MM.1S (cell line): Measurements from ENCODE around the gene BSN.

Source experiments
- DNase-seq: peaks from one replicate; pipeline ENCODE4 v3.0.0-alpha.2; 2015
- H2AFZ ChIP-seq: fragments of 300-600 bp; sonication (generic); 2 replicates; pipeline ENCODE4 v1.6.0; 2016; ENCODE audit warnings: antibody characterized with exemption, low read length
- H3F3A ChIP-seq: fragments of 300-600 bp; sonication (generic); 2 replicates; pipeline ENCODE4 v1.6.1; 2016; ENCODE audit warnings: mild to moderate bottlenecking, antibody characterized with exemption, low read length, moderate library complexity, mixed read lengths; ENCODE audit not compliant: insufficient read depth
- H3K27ac ChIP-seq: fragments of 300-600 bp; sonication (generic); 2 replicates; pipeline ENCODE4 v1.5.1; 2016; ENCODE audit warnings: mild to moderate bottlenecking, low read length
- H3K27me3 ChIP-seq: fragments of 300-600 bp; sonication (generic); replicated peaks from 2 replicates; pipeline ENCODE4 v1.6.0; 2016; ENCODE audit warnings: low read length; ENCODE audit not compliant: insufficient read depth
- H3K36me3 ChIP-seq: fragments of 300-600 bp; sonication (generic); replicated peaks from 2 replicates; pipeline ENCODE4 v1.6.1; 2016; ENCODE audit warnings: mild to moderate bottlenecking, low read length, mixed read lengths; ENCODE audit not compliant: insufficient read depth
- H3K4me1 ChIP-seq: fragments of 300-600 bp; sonication (generic); 2 replicates; pipeline ENCODE4 v1.6.1; 2016; ENCODE audit warnings: low read length, mixed read lengths
- H3K4me2 ChIP-seq: fragments of 300-600 bp; sonication (generic); 2 replicates; pipeline ENCODE4 v1.6.0; 2016; ENCODE audit warnings: low read depth, low read length
- H3K4me3 ChIP-seq: fragments of 300-600 bp; sonication (generic); 2 replicates; pipeline ENCODE4 v1.5.1; 2016; ENCODE audit warnings: low read length, mixed read lengths
- H3K79me2 ChIP-seq: fragments of 300-600 bp; sonication (generic); 2 replicates; pipeline ENCODE4 v1.6.1; 2016; ENCODE audit warnings: mixed run types, low read length, mixed read lengths
- H3K9ac ChIP-seq: fragments of 300-600 bp; sonication (generic); 2 replicates; pipeline ENCODE4 v1.6.1; 2016; ENCODE audit warnings: low read length, mixed read lengths
- H3K9me2 ChIP-seq: fragments of 300-600 bp; sonication (generic); replicated peaks from 2 replicates; pipeline ENCODE4 v1.6.1; 2016; ENCODE audit warnings: mild to moderate bottlenecking, low read length, mixed read lengths; ENCODE audit not compliant: insufficient read depth
- H3K9me3 ChIP-seq: fragments of 300-600 bp; sonication (generic); replicated peaks from 2 replicates; pipeline ENCODE4 v1.6.1; 2016; ENCODE audit warnings: mild to moderate bottlenecking, low read length, mixed read lengths; ENCODE audit not compliant: insufficient read depth
- H4K20me1 ChIP-seq: fragments of 300-600 bp; sonication (generic); 2 replicates; pipeline ENCODE4 v1.6.1; 2016; ENCODE audit warnings: mild to moderate bottlenecking, low read length, moderate library complexity, mixed read lengths; ENCODE audit not compliant: insufficient read depth
- CTCF ChIP-seq: fragments of 300-600 bp; sonication (generic); IDR thresholded peaks from 2 replicates; pipeline ENCODE4 v1.5.1; 2016; ENCODE audit warnings: antibody characterized with exemption, low read length, mixed read lengths
- EZH2 ChIP-seq: fragments of 300-600 bp; sonication (generic); optimal IDR thresholded peaks from 2 replicates; pipeline ENCODE3; 2017; ENCODE audit warnings: low read depth, mild to moderate bottlenecking, antibody characterized with exemption, low read length, mixed read lengths
- EZH2phosphoT487 ChIP-seq: fragments of 300-600 bp; sonication (generic); IDR thresholded peaks from 2 replicates; pipeline ENCODE4 v1.6.1; 2018; ENCODE audit warnings: antibody characterized with exemption, low read length

The BSN gene

DNA sequence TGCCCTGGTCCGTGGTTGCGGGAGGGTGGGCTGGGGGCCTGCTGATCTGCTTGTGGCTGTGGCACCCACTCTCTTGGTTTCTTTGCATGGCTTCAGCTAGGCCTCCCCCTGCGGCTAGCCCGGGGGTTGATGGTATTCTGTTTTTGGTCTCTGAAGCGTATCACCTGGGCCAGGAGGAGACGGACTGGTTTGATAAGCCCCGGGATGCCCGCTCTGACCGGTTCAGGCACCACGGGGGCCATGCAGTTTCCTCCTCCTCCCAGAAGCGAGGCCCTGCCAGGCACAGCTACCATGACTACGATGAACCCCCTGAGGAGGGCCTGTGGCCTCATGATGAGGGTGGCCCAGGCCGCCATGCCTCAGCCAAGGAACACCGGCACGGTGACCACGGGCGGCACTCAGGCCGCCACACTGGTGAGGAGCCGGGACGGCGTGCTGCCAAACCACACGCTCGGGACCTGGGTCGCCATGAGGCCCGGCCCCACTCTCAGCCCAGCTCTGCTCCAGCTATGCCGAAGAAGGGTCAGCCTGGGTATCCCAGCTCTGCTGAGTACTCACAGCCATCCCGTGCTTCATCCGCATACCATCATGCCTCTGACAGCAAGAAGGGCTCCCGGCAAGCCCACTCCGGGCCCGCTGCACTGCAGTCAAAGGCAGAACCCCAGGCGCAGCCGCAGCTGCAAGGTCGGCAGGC lies 108.6 kb downstream of the BSN start:
- no peak for TF ChIP-seq CTCF
- no peak for TF ChIP-seq EZH2phosphoT487
- TF ChIP-seq EZH2, result no peak
- Histone ChIP-seq H3K4me3 (no peak overlapping the region), H3K4me2 (no peak overlapping the region), H3K9me2 (no peaks in the 10 kb centered on the region), H3K9ac (no peak overlapping the region), H4K20me1 (no peaks in the 10 kb centered on the region), H3K27me3 (peaks cover 30% of the 10 kb centered on the region), H3K27ac (no peak overlapping the region), H3K9me3 (no peaks in the 10 kb centered on the region), H3F3A (no peaks in the 10 kb centered on the region), H3K4me1 (no peaks in the 10 kb centered on the region), H2AFZ (no peak overlapping the region), H3K79me2 (no peaks in the 10 kb centered on the region), H3K36me3 (no peaks in the 10 kb centered on the region)
- no peak for DNase-seq

GRCh38 chr3:49663831-49664230 lies 109.6 kb downstream of the BSN start:
- Histone ChIP-seq H3K4me3 (no peak overlapping the region), H3K9me2 (no peaks in the 10 kb centered on the region), H3K9me3 (no peaks in the 10 kb centered on the region), H4K20me1 (no peaks in the 10 kb centered on the region), H3K9ac (no peak overlapping the region), H3K4me1 (no peaks in the 10 kb centered on the region), H3K36me3 (no peaks in the 10 kb centered on the region), H3K27me3 (peaks cover 30% of the 10 kb centered on the region), H3F3A (no peaks in the 10 kb centered on the region), H3K79me2 (no peaks in the 10 kb centered on the region), H3K4me2 (no peak overlapping the region), H2AFZ (no peak overlapping the region), H3K27ac (no peak overlapping the region)
- TF ChIP-seq EZH2 (no peak), CTCF (no peak), EZH2phosphoT487 (no peak)
- no peak for DNase-seq

GRCh38 chr3:49664300-49664699 lies 110.0 kb downstream of the BSN start:
- TF ChIP-seq EZH2 (no peak), EZH2phosphoT487 (no peak), CTCF (no peak)
- Histone ChIP-seq H3F3A (no peaks in the 10 kb centered on the region), H3K27ac (no peak overlapping the region), H3K9ac (no peak overlapping the region), H3K4me2 (no peak overlapping the region), H3K27me3 (peaks cover 30% of the 10 kb centered on the region), H3K4me3 (no peak overlapping the region), H3K4me1 (no peaks in the 10 kb centered on the region), H4K20me1 (no peaks in the 10 kb centered on the region), H2AFZ (no peak overlapping the region), H3K9me3 (no peaks in the 10 kb centered on the region), H3K79me2 (no peaks in the 10 kb centered on the region), H3K36me3 (no peaks in the 10 kb centered on the region), H3K9me2 (no peaks in the 10 kb centered on the region)
- DNase-seq, result no peak
